GM12891 (cell line): Measurements from ENCODE around the gene AHCYL2.

Experiments used
- POLR2A ChIP-seq: IDR thresholded peaks from 2 replicates; pipeline ENCODE4 v1.6.1; 2011; ENCODE audit warnings: low read depth, low read length, control low read depth
- SPI1 ChIP-seq: IDR thresholded peaks from 2 replicates; pipeline ENCODE4 v1.6.1; 2011; ENCODE audit warnings: low read depth, low read length, control low read depth
- TAF1 ChIP-seq: IDR thresholded peaks from 2 replicates; pipeline ENCODE4 v1.6.1; 2011; ENCODE audit warnings: low read depth, low read length, control low read depth

DNA sequence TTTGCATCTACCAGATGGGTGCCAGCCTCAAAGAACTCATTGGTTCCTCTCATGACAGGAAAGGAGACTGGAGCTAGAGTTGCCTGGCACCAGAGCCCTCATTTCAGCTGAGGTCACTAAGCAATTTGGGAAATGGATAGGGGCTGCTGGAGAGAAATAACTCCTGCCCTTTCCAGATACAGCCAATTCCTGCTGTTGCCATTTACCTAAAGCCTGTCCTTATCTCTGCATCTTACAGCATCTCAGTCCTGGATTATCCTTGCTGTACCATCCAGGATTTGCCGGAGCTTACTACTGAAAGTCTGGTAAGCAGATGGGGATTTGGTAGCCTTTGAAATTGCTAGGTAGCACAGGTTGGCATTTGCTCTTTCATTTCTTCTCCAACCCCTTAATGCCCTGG is 245.6 kb downstream of the AHCYL2 start:
- no peak for TF ChIP-seq TAF1
- no peak for TF ChIP-seq SPI1
- TF ChIP-seq POLR2A, result no peak
